H1 (cell line): ENCODE results near the gene LY6G6C. TPM values are rescaled to one million over a fixed set of nuclear protein-coding genes. Genes with fewer than 3 reads are reported as not detected.

Experiments
- CREB1 ChIP-seq: IDR thresholded peaks from 2 replicates; pipeline ENCODE4 v1.6.1; 2012; ENCODE audit warnings: inconsistent platforms
- HDAC2 ChIP-seq, 2 experiments: fragments of 300-600 bp in 1 of 2; sonication (generic) in 1 of 2; IDR thresholded peaks; 2 replicates each; pipeline ENCODE4 v1.6.1; 2011 to 2012; ENCODE audit warnings: low read depth in 2 of 2, low read length in 2 of 2, mild to moderate bottlenecking in 2 of 2, moderate library complexity in 2 of 2, borderline replicate concordance in 1 of 2, inconsistent platforms in 1 of 2
- MAFK ChIP-seq: IDR thresholded peaks from 2 replicates; pipeline ENCODE4 v1.6.1; 2012; ENCODE audit warnings: low read depth, mild to moderate bottlenecking, improper control_type of control experiment, low read length
- MAX ChIP-seq: IDR thresholded peaks from 2 replicates; pipeline ENCODE4 v1.6.1; 2012; ENCODE audit warnings: inconsistent platforms
- PHF8 ChIP-seq: fragments of 200-600 bp; sonication (generic); conservative IDR thresholded peaks from 2 replicates; pipeline ENCODE4 v1.7.1; 2012; ENCODE audit warnings: low read depth, mild to moderate bottlenecking, inconsistent platforms, low read length, moderate library complexity
- RAD21 ChIP-seq, 2 experiments: IDR thresholded peaks in 1 of 2; conservative IDR thresholded peaks in 1 of 2; 2 replicates each; pipeline ENCODE4 v1.6.1; 2011; ENCODE audit warnings: low read depth in 2 of 2, low read length in 2 of 2, improper control_type of control experiment in 1 of 2, inconsistent platforms in 1 of 2, mild to moderate bottlenecking in 1 of 2, moderate library complexity in 1 of 2
- polyA plus RNA-seq, 7 experiments: library from polyadenylated mRNA; depleted of rRNA in 3 of 7; stranded (reverse) in 5 of 7; unstranded in 2 of 7; fragments of >200 nt in 5 of 7; fragments of 200-250 nt in 2 of 7; gene quantifications; 1 replicate in 5 of 7; 2 replicates in 1 of 7; 4 replicates in 1 of 7; pipeline versions ENCODE4 v1.2.1 to v1.2.3, GENCODE V29; 2011 to 2013; ENCODE audit warnings: missing spikeins in 2 of 7, mixed read lengths in 2 of 7
- total RNA-seq: library from RNA; stranded (reverse); fragmentation: NEBNext Ultra II Directional; extraction: Animal tissue kit (Norgen Biotek cat#: 25700); gene quantifications from 2 replicates; pipeline ENCODE4 v1.2.1, GENCODE V29; 2021

The LY6G6C gene
- total and polyA plus RNA-seq, 2 of the 8 experiments (the other 6 are each of a cell fraction or from before 2014, with no cell fraction given), result 0.23 TPM; not detected in 1

DNA sequence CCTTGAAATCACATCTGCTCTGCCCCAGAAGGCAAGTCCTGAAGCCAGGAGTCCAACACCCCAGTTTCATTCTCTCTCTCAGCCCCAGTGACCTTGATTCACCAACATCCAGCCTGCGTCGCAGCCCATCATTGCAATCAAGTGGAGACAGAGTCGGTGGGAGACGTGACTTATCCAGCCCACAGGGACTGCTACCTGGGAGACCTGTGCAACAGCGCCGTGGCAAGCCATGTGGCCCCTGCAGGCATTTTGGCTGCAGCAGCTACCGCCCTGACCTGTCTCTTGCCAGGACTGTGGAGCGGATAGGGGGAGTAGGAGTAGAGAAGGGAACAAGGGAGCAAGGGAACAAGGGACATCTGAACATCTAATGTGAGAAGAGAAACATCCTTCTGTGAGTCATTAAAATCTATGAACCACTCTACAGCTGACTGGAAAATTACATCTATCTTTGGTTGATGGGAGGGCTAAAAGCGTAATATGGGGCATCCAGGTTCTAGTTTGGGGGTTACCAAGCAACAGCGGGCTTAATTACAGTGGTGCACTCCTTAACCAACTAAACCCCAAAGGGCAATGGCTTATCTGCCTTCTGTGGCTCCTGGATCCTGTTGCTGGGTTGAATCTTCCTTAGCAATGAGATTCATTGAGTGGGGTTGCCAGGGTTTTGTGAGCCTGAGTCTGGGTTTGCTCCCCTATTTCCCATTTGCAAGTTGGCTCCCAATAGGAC, 3.9 kb downstream of the LY6G6C start (continued):
- TF ChIP-seq MAFK, result no peak
- peak; percentile 51; the same call in 1 of the 2 replicates for TF ChIP-seq CREB1
- peak; percentile 83 for TF ChIP-seq MAX
- TF ChIP-seq PHF8, result no peak
- TF ChIP-seq HDAC2 (IDR thresholded peaks at IDR 0.05; ENCODE audit: borderline replicate concordance in 1 of 2, low read depth in 2 of 2, low read length in 2 of 2), result 0 out of 4 replicates have a peak, but pooled peaks of 1 of the 2 experiments have one; percentile 45
- TF ChIP-seq RAD21 (IDR thresholded peaks at IDR 0.05 in 1 of 2, conservative IDR thresholded peaks at IDR 0.05 in 1 of 2; ENCODE audit: low read depth in 2 of 2, low read length in 2 of 2), result peak; percentile 50 to 56; a peak in 3 of 4 replicates
